GM12878 (cell line): Measurements from ENCODE around the gene CTIF. TPM values are rescaled to one million over a fixed set of nuclear protein-coding genes. Genes with fewer than 3 reads are reported as not detected.

ENCODE experiments used
- ATAC-seq: fragments of 200-7000 bp; cut with Tn5 transposase; 3 replicates; pipeline ENCODE4 v1.9.1; 2020; ENCODE audit warnings: mild to moderate bottlenecking, moderate library complexity
- BruUV-seq: library from RNA; stranded (reverse); fragments of 400-500 nt; replicated peaks from 2 replicates; lab custom pipeline; 2021; lab: Mats Ljungman, UMichigan
- CTCF ChIA-PET: fragments of 300-600 bp; sonication (Branson Sonifier 250); formaldehyde crosslinking; extraction: SDS; loops from one replicate; lab custom pipeline; 2021; ENCODE audit warnings: inconsistent platforms; lab: Yijun Ruan, JAX
- POLR2A ChIA-PET: fragments of 350-600 bp; formaldehyde crosslinking; extraction: SDS; loops from one replicate; lab custom pipeline; 2021; ENCODE audit warnings: inconsistent platforms; lab: Charles Lee
- RAD21 ChIA-PET: fragments of 300-600 bp; sonication (Branson Sonifier 250); formaldehyde crosslinking; loops from one replicate; lab custom pipeline; 2023; ENCODE audit warnings: antibody characterized with exemption; ENCODE audit not compliant: unreplicated experiment; lab: Charles Lee
- SMC1A ChIA-PET: fragments of 300-600 bp; sonication (Branson Sonifier 250); formaldehyde crosslinking; loops from one replicate; lab custom pipeline; 2023; ENCODE audit not compliant: unreplicated experiment, uncharacterized antibody; lab: Charles Lee
- DNase-seq: peaks from one replicate; pipeline ENCODE4 v3.0.0-alpha.2; 2011; ENCODE audit warnings: low read depth, low spot score
- FAIRE-seq: peaks from 3 replicates; lab custom pipeline; 2011; peaks lifted over from hg19 to GRCh38; lab: Jason Lieb, UNC
- H2AFZ ChIP-seq: 2 replicates; pipeline ENCODE4 v1.6.0; 2011; ENCODE audit warnings: low read depth, low read length, control low read depth; ENCODE audit not compliant: control insufficient read depth
- H3K27ac ChIP-seq: 2 replicates; pipeline ENCODE4 v1.5.1; 2011; ENCODE audit warnings: control low read depth; ENCODE audit not compliant: control insufficient read depth, insufficient read depth
- H3K27me3 ChIP-seq, 2 experiments: replicated peaks in 1 of 2; 2 replicates each; pipeline versions ENCODE4 v1.6.0 to v1.6.1; 2011; ENCODE audit warnings: low read length in 1 of 2; ENCODE audit not compliant: control insufficient read depth in 2 of 2, insufficient read depth in 2 of 2
- H3K36me3 ChIP-seq, 2 experiments: 2 replicates each; pipeline ENCODE4 v1.5.1; 2011; ENCODE audit warnings: low read length in 1 of 2; ENCODE audit not compliant: control insufficient read depth in 2 of 2, insufficient read depth in 2 of 2
- H3K4me1 ChIP-seq: 2 replicates; pipeline ENCODE4 v1.6.1; 2011; ENCODE audit warnings: mild to moderate bottlenecking, low read length, moderate library complexity, mixed read lengths; ENCODE audit not compliant: control insufficient read depth, insufficient read depth
- H3K4me2 ChIP-seq: 2 replicates; pipeline ENCODE4 v1.6.0; 2011; ENCODE audit warnings: control low read depth; ENCODE audit not compliant: control insufficient read depth, insufficient read depth
- H3K4me3 ChIP-seq: fragments of 200-600 bp; sonication (generic); 2 replicates; pipeline ENCODE4 v1.5.1; 2016
- H3K79me2 ChIP-seq: 2 replicates; pipeline ENCODE4 v1.6.0; 2011; ENCODE audit warnings: low read length; ENCODE audit not compliant: control insufficient read depth, insufficient read depth
- H3K9ac ChIP-seq: 2 replicates; pipeline ENCODE4 v1.8.0; 2011; ENCODE audit warnings: low read length, control low read depth, mixed read lengths; ENCODE audit not compliant: control insufficient read depth, insufficient read depth
- H3K9me3 ChIP-seq: replicated peaks from 3 replicates; pipeline ENCODE4 v1.5.1; 2011; ENCODE audit warnings: mild to moderate bottlenecking, low read length; ENCODE audit not compliant: control insufficient read depth, insufficient read depth
- H4K20me1 ChIP-seq: 2 replicates; pipeline ENCODE4 v1.6.0; 2011; ENCODE audit not compliant: control insufficient read depth, insufficient read depth
- ASH2L ChIP-seq: fragments of 300-600, 200-600 bp; sonication (generic); IDR thresholded peaks from 2 replicates; pipeline ENCODE4 v1.6.1; 2017; ENCODE audit warnings: low read depth, mild to moderate bottlenecking, borderline replicate concordance
- BMI1 ChIP-seq: fragments of 450-650 bp; IDR thresholded peaks from 2 replicates; pipeline ENCODE4 v1.6.1; 2016; ENCODE audit warnings: mild to moderate bottlenecking, moderate library complexity, borderline replicate concordance
- EED ChIP-seq: sonication (generic); IDR thresholded peaks from 2 replicates; pipeline ENCODE4 v1.6.1; 2016; ENCODE audit warnings: antibody characterized with exemption, low read depth
- IRF3 ChIP-seq: fragments of 450-650 bp; IDR thresholded peaks from 2 replicates; pipeline ENCODE4 v1.6.1; 2014; ENCODE audit warnings: mild to moderate bottlenecking
- IRF4 ChIP-seq: IDR thresholded peaks from 2 replicates; pipeline ENCODE4 v1.6.1; 2011; ENCODE audit warnings: low read depth, low read length
- JUND ChIP-seq: IDR thresholded peaks from 2 replicates; pipeline ENCODE4 v1.6.1; 2012; ENCODE audit warnings: low read depth, mild to moderate bottlenecking, low read length, improper control_type of control experiment, moderate library complexity
- MLLT1 ChIP-seq: fragments of 450-650 bp; IDR thresholded peaks from 2 replicates; pipeline ENCODE4 v1.6.1; 2016; ENCODE audit warnings: mild to moderate bottlenecking
- NR2C2 ChIP-seq: IDR thresholded peaks from 2 replicates; pipeline ENCODE4 v1.6.1; 2011; ENCODE audit warnings: borderline replicate concordance, low read depth; ENCODE audit not compliant: control insufficient read depth, insufficient read length
- PAX5 ChIP-seq: IDR thresholded peaks from 2 replicates; pipeline ENCODE4 v1.6.1; 2011; ENCODE audit warnings: low read depth, low read length, borderline replicate concordance
- SMAD1 ChIP-seq: fragments of 450-650 bp; IDR thresholded peaks from 2 replicates; pipeline ENCODE4 v1.6.1; 2018; ENCODE audit warnings: mild to moderate bottlenecking, low read depth; ENCODE audit not compliant: partially characterized antibody
- SMAD5 ChIP-seq: IDR thresholded peaks from 2 replicates; pipeline ENCODE4 v1.6.1; 2016; ENCODE audit warnings: antibody characterized with exemption, low read depth
- SUZ12 ChIP-seq: fragments of 200-600 bp; sonication (generic); IDR thresholded peaks from one replicate; pipeline ENCODE4 v1.6.1; 2018; ENCODE audit warnings: antibody characterized with exemption, mild to moderate bottlenecking; ENCODE audit not compliant: unreplicated experiment
- ZBED1 ChIP-seq: IDR thresholded peaks from 2 replicates; pipeline ENCODE4 v1.6.1; 2016; ENCODE audit warnings: borderline replicate concordance
- WGBS: methylation state at CpG from one replicate; pipeline ENCODE4 v1.1.6; 2016; ENCODE audit warnings: low lambda C conversion rate; ENCODE audit not compliant: insufficient replicate concordance, insufficient coverage; ENCODE audit errors: missing lambda C conversion rate; 5-methylcytosine and 5-hydroxymethylcytosine counted together
- in situ Hi-C: fragments of 300-500 bp; cut with MboI; formaldehyde crosslinking; loops from 9 replicates; pipeline ENCODE4 v1.14.3; 2018; ENCODE audit warnings: mixed read lengths
- intact Hi-C: fragments of 100-400 bp; cut with micrococcal nuclease; formaldehyde crosslinking; loops from one replicate; pipeline ENCODE4 v1.14.2; 2022; ENCODE audit not compliant: unreplicated experiment
- polyA plus RNA-seq, 11 experiments: library from polyadenylated mRNA; depleted of rRNA in 4 of 11; unstranded in 6 of 11; stranded (reverse) in 5 of 11; fragments of >200 nt; fragmentation: Nextera tagmentation in 4 of 11; fragmentation: Illumina TruSeq in 1 of 11; extraction: Ambion mirVana in 4 of 11; extraction: Trizol in 1 of 11; gene quantifications; 1 replicate in 1 of 11; 2 replicates in 10 of 11; pipeline versions ENCODE4 v1.2.1 to v1.2.3, GENCODE V29; 2011 to 2016; ENCODE audit warnings: inconsistent platforms in 2 of 11, missing spikeins in 2 of 11, low read depth in 1 of 11
- total RNA-seq, 4 experiments: library from RNA; depleted of rRNA in 3 of 4; stranded (reverse); fragments of >200 nt in 3 of 4; fragmentation: Illumina TruSeq in 1 of 4; extraction: Trizol in 1 of 4; gene quantifications; 2 replicates each; pipeline versions ENCODE4 v1.2.1 to v1.2.3, GENCODE V29; 2013 to 2021
- TF ChIP-seq, protein P1 (sequence below): fragments of 450-650 bp; IDR thresholded peaks from 2 replicates; pipeline ENCODE4 v1.6.1; 2018; ENCODE audit warnings: mild to moderate bottlenecking, low read depth, moderate library complexity; ENCODE audit not compliant: partially characterized antibody

Gene CTIF
- total and polyA plus RNA-seq, 10 of the 15 experiments (the other 5 are each of a cell fraction or from before 2014, with no cell fraction given): 0.06 to 11.6 (median 2.5) TPM

- BruUV-seq: no TSS peak
- FAIRE-seq (no peak), ATAC-seq (no peak), DNase-seq (no peak)
- H3K9me3 ChIP-seq: no peaks in the 10 kb centered on the region; the same call in 2 of the 3 replicates
- H3K36me3 ChIP-seq: no peaks in the 10 kb centered on the region
- POLR2A ChIA-PET: no interaction called here
- no peaks in the 10 kb centered on the region for H3K79me2 ChIP-seq
- H3K9ac ChIP-seq: no peak overlapping the region
- intact Hi-C loops (no loop called here), in situ Hi-C loops (no loop called here)
- no peak overlapping the region for H2AFZ ChIP-seq
- no peak overlapping the region for H3K27ac ChIP-seq
- no peaks in the 10 kb centered on the region for H3K4me1 ChIP-seq
- no peak overlapping the region for H3K4me3 ChIP-seq
- no peaks in the 10 kb centered on the region for H3K27me3 ChIP-seq
- SMC1A ChIA-PET: no interaction called here
- H3K4me2 ChIP-seq: no peak overlapping the region
- 63% methylated on average over 3 of the region's 3 CpGs for WGBS
- no peak for TF ChIP-seq ZBED1
- TF ChIP-seq, protein P1, sequence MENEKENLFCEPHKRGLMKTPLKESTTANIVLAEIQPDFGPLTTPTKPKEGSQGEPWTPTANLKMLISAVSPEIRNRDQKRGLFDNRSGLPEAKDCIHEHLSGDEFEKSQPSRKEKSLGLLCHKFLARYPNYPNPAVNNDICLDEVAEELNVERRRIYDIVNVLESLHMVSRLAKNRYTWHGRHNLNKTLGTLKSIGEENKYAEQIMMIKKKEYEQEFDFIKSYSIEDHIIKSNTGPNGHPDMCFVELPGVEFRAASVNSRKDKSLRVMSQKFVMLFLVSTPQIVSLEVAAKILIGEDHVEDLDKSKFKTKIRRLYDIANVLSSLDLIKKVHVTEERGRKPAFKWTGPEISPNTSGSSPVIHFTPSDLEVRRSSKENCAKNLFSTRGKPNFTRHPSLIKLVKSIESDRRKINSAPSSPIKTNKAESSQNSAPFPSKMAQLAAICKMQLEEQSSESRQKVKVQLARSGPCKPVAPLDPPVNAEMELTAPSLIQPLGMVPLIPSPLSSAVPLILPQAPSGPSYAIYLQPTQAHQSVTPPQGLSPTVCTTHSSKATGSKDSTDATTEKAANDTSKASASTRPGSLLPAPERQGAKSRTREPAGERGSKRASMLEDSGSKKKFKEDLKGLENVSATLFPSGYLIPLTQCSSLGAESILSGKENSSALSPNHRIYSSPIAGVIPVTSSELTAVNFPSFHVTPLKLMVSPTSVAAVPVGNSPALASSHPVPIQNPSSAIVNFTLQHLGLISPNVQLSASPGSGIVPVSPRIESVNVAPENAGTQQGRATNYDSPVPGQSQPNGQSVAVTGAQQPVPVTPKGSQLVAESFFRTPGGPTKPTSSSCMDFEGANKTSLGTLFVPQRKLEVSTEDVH: no peak
- TF ChIP-seq NR2C2: no peak
- TF ChIP-seq BMI1: no peak
- no peak for TF ChIP-seq SMAD1
- no peak for TF ChIP-seq IRF4
- no peak for TF ChIP-seq JUND
- TF ChIP-seq EED: no peak
- TF ChIP-seq PAX5: no peak
- no peak for TF ChIP-seq SUZ12
- TF ChIP-seq IRF3: no peak
- TF ChIP-seq SMAD5: no peak
- TF ChIP-seq MLLT1: no peak
- no peak for TF ChIP-seq ASH2L
- TF ChIP-seq, all 136 proteins: peak for 0
- ChIA-PET RAD21 (no interaction called here), CTCF (no interaction called here)
- no peaks in the 10 kb centered on the region for H4K20me1 ChIP-seq
Measured at GRCh38 chr18:48708807-48709206, 170.0 kb downstream of the CTIF start.
